K562 (cell line): ENCODE results near the gene COPS4. TPM values are rescaled to one million over a fixed set of nuclear protein-coding genes. Genes with fewer than 3 reads are reported as not detected.

Experiments used
- CHAMP1 ChIP-seq: fragments of 450-650 bp; IDR thresholded peaks from 2 replicates; pipeline ENCODE4 v1.6.1; 2016; ENCODE audit warnings: mild to moderate bottlenecking
- CHD2 ChIP-seq: IDR thresholded peaks from 2 replicates; pipeline ENCODE4 v1.6.1; 2011; ENCODE audit warnings: low read depth, low read length
- DIDO1 ChIP-seq: fragments of 450-650 bp; IDR thresholded peaks from 2 replicates; pipeline ENCODE4 v1.6.1; 2016; ENCODE audit warnings: low read depth, missing biosample characterization, missing genetic modification characterization
- ETS2 ChIP-seq: IDR thresholded peaks from 2 replicates; pipeline ENCODE4 v1.6.1; 2016; ENCODE audit warnings: borderline replicate concordance, missing genetic modification characterization, mild to moderate bottlenecking, moderate library complexity, missing compliant biosample characterization; ENCODE audit not compliant: poor library complexity, severe bottlenecking
- HDAC6 ChIP-seq: IDR thresholded peaks from 2 replicates; pipeline ENCODE4 v1.6.1; 2012; ENCODE audit warnings: low read depth, mild to moderate bottlenecking, control low read depth, inconsistent platforms, low read length, moderate library complexity
- ILF3 ChIP-seq: fragments of 450-650 bp; IDR thresholded peaks from 2 replicates; pipeline ENCODE4 v1.6.1; 2018; ENCODE audit warnings: antibody characterized with exemption, mild to moderate bottlenecking, moderate library complexity, borderline replicate concordance
- LEF1 ChIP-seq: fragments of 450-650 bp; IDR thresholded peaks from 2 replicates; pipeline ENCODE4 v1.6.1; 2016; ENCODE audit warnings: mild to moderate bottlenecking
- MAFF ChIP-seq: IDR thresholded peaks from 2 replicates; pipeline ENCODE4 v1.6.1; 2012; ENCODE audit warnings: low read length, improper control_type of control experiment
- NR4A1 ChIP-seq, 2 experiments: fragments of 250-450 bp in 1 of 2; fragments of 450-650 bp in 1 of 2; sonication (Bioruptor Pico) in 1 of 2; IDR thresholded peaks; 2 replicates each; pipeline versions ENCODE4 v1.4.0 to v1.6.1; 2016 to 2020; ENCODE audit warnings: mild to moderate bottlenecking in 2 of 2, missing compliant biosample characterization in 1 of 2, missing genetic modification characterization in 1 of 2, moderate library complexity in 1 of 2
- NUFIP1 ChIP-seq: fragments of 450-650 bp; IDR thresholded peaks from 2 replicates; pipeline ENCODE4 v1.6.1; 2018; ENCODE audit not compliant: partially characterized antibody
- RAD51 ChIP-seq: fragments of 450-650 bp; IDR thresholded peaks from 2 replicates; pipeline ENCODE4 v1.7.1; 2016; ENCODE audit warnings: low read depth, mild to moderate bottlenecking, borderline replicate concordance
- SRF ChIP-seq, 2 experiments: fragments of 250-450, 450-650 bp in 1 of 2; sonication (Bioruptor Pico) in 1 of 2; sonication (generic) in 1 of 2; formaldehyde crosslinking; IDR thresholded peaks; 2 replicates each; pipeline versions ENCODE4 v1.5.0 to v1.5.1; 2020 to 2022; ENCODE audit warnings: mild to moderate bottlenecking in 1 of 2, missing genetic modification reagents in 1 of 2
- TCFL5 ChIP-seq: fragments of 250-450 bp; sonication (Bioruptor Pico); conservative IDR thresholded peaks from 2 replicates; pipeline ENCODE4 v1.6.1; 2021; ENCODE audit warnings: mild to moderate bottlenecking, moderate library complexity, matching md5 sums
- TFAM ChIP-seq: fragments of 250-450 bp; sonication (Bioruptor Pico); conservative IDR thresholded peaks from 2 replicates; pipeline ENCODE4 v1.5.0; 2021; ENCODE audit warnings: mild to moderate bottlenecking, moderate library complexity
- UBTF ChIP-seq, 2 experiments: IDR thresholded peaks; 2 replicates each; pipeline ENCODE4 v1.6.1; 2012; ENCODE audit warnings: improper control_type of control experiment in 2 of 2, low read depth in 2 of 2, low read length in 2 of 2, borderline replicate concordance in 1 of 2
- ZNF143 ChIP-seq: sonication (generic); formaldehyde crosslinking; IDR thresholded peaks from 2 replicates; pipeline ENCODE4 v1.9.0; 2022; ENCODE audit warnings: mild to moderate bottlenecking, missing genetic modification reagents
- polyA plus RNA-seq, 8 experiments: library from polyadenylated mRNA; depleted of rRNA in 4 of 8; stranded (reverse) in 5 of 8; unstranded in 3 of 8; fragments of >200 nt; fragmentation: Nextera tagmentation in 2 of 8; fragmentation: Illumina TruSeq in 1 of 8; extraction: Ambion mirVana in 2 of 8; extraction: Trizol in 1 of 8; gene quantifications; 2 replicates each; pipeline versions ENCODE4 v1.2.1 to v1.2.3, GENCODE V29; 2011 to 2014; ENCODE audit warnings: inconsistent platforms in 1 of 8, missing spikeins in 1 of 8
- total RNA-seq, 7 experiments: library from RNA; depleted of rRNA in 6 of 7; stranded (reverse); fragments of >200 nt in 6 of 7; fragmentation: Illumina TruSeq in 2 of 7; extraction: Trizol in 2 of 7; gene quantifications; 2 replicates each; pipeline versions ENCODE4 v1.2.1 to v1.2.3, GENCODE V29; 2011 to 2021; ENCODE audit warnings: low replicate concordance in 1 of 7
- TF ChIP-seq, protein P1 (sequence below): fragments of 250-450 bp; sonication (Bioruptor Pico); IDR thresholded peaks from 2 replicates; pipeline ENCODE4 v1.4.0; 2020; ENCODE audit warnings: mild to moderate bottlenecking, moderate library complexity, borderline replicate concordance

Gene COPS4
- total and polyA plus RNA-seq, 9 of the 15 experiments (the other 6 are each of a cell fraction or from before 2014, with no cell fraction given), result 44.7 to 180 (median 70.9) TPM

GRCh38 chr4:83019794-83020494 lies 15.0 kb upstream of the COPS4 start (continued):
- TF ChIP-seq ILF3 (no peak), ZNF143 (CRISPR knock-in tag) (no peak), NUFIP1 (no peak), HDAC6 (no peak), TFAM (CRISPR knock-in tag) (no peak), ETS2 (tag) (no peak), CHD2 (no peak), CHAMP1 (no peak), LEF1 (peak; percentile 78), MAFF (no peak), TCFL5 (CRISPR knock-in tag) (no peak), NR4A1 (CRISPR knock-in tag; IDR thresholded peaks at IDR 0.05) (no peak), NR4A1 (tag; IDR thresholded peaks at IDR 0.05) (no peak), SRF (CRISPR knock-in tag; IDR thresholded peaks at IDR 0.05) (no peak), UBTF (IDR thresholded peaks at IDR 0.05; ENCODE audit: borderline replicate concordance in 1 of 2, low read depth in 2 of 2, low read length in 2 of 2) (no peak), RAD51 (no peak; the same call in 1 of the 2 replicates), DIDO1 (tag) (no peak)
- TF ChIP-seq, protein P1, sequence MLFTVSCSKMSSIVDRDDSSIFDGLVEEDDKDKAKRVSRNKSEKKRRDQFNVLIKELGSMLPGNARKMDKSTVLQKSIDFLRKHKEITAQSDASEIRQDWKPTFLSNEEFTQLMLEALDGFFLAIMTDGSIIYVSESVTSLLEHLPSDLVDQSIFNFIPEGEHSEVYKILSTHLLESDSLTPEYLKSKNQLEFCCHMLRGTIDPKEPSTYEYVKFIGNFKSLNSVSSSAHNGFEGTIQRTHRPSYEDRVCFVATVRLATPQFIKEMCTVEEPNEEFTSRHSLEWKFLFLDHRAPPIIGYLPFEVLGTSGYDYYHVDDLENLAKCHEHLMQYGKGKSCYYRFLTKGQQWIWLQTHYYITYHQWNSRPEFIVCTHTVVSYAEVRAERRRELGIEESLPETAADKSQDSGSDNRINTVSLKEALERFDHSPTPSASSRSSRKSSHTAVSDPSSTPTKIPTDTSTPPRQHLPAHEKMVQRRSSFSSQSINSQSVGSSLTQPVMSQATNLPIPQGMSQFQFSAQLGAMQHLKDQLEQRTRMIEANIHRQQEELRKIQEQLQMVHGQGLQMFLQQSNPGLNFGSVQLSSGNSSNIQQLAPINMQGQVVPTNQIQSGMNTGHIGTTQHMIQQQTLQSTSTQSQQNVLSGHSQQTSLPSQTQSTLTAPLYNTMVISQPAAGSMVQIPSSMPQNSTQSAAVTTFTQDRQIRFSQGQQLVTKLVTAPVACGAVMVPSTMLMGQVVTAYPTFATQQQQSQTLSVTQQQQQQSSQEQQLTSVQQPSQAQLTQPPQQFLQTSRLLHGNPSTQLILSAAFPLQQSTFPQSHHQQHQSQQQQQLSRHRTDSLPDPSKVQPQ, result no peak
